Muscle of arm (tissue), 12 donors: Measurements from ENCODE around the gene GARS1. TPM values are rescaled to one million over a fixed set of nuclear protein-coding genes. Genes with fewer than 3 reads are reported as not detected.
"Not testable (repeated sequence)": the region's sequence is repeated elsewhere in the genome, so short reads cannot be mapped to it uniquely, and the experiment has no call there.

ENCODE experiments used
- DNase-seq: peaks from one replicate; pipeline ENCODE4 v3.0.0-alpha.2; 2013
- polyA plus RNA-seq, 12 donors: library from polyadenylated mRNA; unstranded; fragments of 120-200 nt; gene quantifications; one replicate each; pipeline ENCODE4 v1.2.1, GENCODE V29; 2013; ENCODE audit not compliant: insufficient read length in 12 of 12

GARS1 gene
- polyA plus RNA-seq, 12 donors, result 52.7 to 109 (median 74.4) TPM; not detected in 1

- peak; percentile 87 for DNase-seq
These were observed 30.3 kb upstream of the GARS1 start for GRCh38 chr7:30564243-30564892.

GRCh38 chr7:30566596-30566995 lies 28.1 kb upstream of the GARS1 start:
- DNase-seq, result no peak

- no peak for DNase-seq
These were observed 27.6 kb upstream of the GARS1 start for GRCh38 chr7:30567081-30567480.

GRCh38 chr7:30570238-30570637 lies 24.4 kb upstream of the GARS1 start:
- not testable (repeated sequence) for DNase-seq

- no peak for DNase-seq
These were observed 22.4 kb upstream of the GARS1 start for GRCh38 chr7:30572212-30572841.

GRCh38 chr7:30575910-30576309 lies 18.8 kb upstream of the GARS1 start:
- DNase-seq, result no peak

GRCh38 chr7:30583181-30583580 lies 11.5 kb upstream of the GARS1 start:
- DNase-seq, result no peak

- no peak for DNase-seq
These were observed 10.3 kb upstream of the GARS1 start for GRCh38 chr7:30584415-30584814.

GRCh38 chr7:30584965-30585364 lies 9.7 kb upstream of the GARS1 start:
- DNase-seq, result no peak

GRCh38 chr7:30585675-30586074 lies 9.0 kb upstream of the GARS1 start:
- no peak for DNase-seq

GRCh38 chr7:30587547-30587946 lies 7.1 kb upstream of the GARS1 start:
- not testable (repeated sequence) for DNase-seq

- no peak for DNase-seq
These were observed 5.6 kb upstream of the GARS1 start for GRCh38 chr7:30589111-30589510.

- no peak for DNase-seq
These were observed 584 bp upstream of the GARS1 start for GRCh38 chr7:30594048-30594539.

- peak; percentile 22 for DNase-seq
These were observed 847 bp downstream of the GARS1 start for GRCh38 chr7:30595436-30596013.

- DNase-seq, result peak; percentile 15
These were observed 1.4 kb downstream of the GARS1 start for GRCh38 chr7:30596014-30596641.

- DNase-seq, result no peak
These were observed 2.0 kb downstream of the GARS1 start for GRCh38 chr7:30596721-30597120.

GRCh38 chr7:30598121-30598876 lies 3.6 kb downstream of the GARS1 start:
- DNase-seq, result no peak

GRCh38 chr7:30604901-30605300 lies 10.2 kb downstream of the GARS1 start:
- no peak for DNase-seq

GRCh38 chr7:30605832-30606231 lies 11.2 kb downstream of the GARS1 start:
- DNase-seq, result no peak

- no peak for DNase-seq
These were observed 18.1 kb downstream of the GARS1 start for GRCh38 chr7:30612658-30613265.
